Measurements from ENCODE around the gene ETV5. TPM values are rescaled to one million over a fixed set of nuclear protein-coding genes. Genes with fewer than 3 reads are reported as not detected.

The ETV5 gene
- total RNA-seq, 4 donors from 2014 or later = 2.0 to 39.8 (median 13.8) TPM

DNA sequence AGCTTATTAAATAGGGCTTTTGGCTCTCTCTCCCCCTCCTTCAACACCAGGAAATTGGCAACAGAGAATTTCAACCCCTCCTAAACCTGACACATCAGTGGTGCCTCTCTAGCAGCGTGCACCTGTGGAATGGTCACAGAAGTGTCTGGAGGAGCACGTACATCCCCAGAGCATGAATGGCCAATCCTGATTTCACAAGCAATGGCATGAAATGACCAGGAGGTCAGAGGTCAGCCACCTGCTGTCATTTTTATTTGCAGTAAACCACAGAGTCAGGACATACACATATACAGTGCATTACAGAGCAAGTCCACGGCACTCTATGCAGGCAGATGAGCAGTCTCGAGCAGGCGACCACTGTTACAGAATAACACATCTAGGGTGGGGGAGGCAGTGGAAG is 25.1 kb upstream of the ETV5 start:
- intact Hi-C loops (cut with DNase I; ENCODE audit: low total_unique reads) = no loop called here
- Histone ChIP-seq H3K27me3 (no peaks in the 10 kb centered on the region), H3K4me3 (no peak overlapping the region), H3K27ac (no peak overlapping the region), H3K9me3 (no peaks in the 10 kb centered on the region), H3K4me1 (no peaks in the 10 kb centered on the region), H3K36me3 (no peaks in the 10 kb centered on the region)
- no peak for DNase-seq
- TF ChIP-seq, protein P1, sequence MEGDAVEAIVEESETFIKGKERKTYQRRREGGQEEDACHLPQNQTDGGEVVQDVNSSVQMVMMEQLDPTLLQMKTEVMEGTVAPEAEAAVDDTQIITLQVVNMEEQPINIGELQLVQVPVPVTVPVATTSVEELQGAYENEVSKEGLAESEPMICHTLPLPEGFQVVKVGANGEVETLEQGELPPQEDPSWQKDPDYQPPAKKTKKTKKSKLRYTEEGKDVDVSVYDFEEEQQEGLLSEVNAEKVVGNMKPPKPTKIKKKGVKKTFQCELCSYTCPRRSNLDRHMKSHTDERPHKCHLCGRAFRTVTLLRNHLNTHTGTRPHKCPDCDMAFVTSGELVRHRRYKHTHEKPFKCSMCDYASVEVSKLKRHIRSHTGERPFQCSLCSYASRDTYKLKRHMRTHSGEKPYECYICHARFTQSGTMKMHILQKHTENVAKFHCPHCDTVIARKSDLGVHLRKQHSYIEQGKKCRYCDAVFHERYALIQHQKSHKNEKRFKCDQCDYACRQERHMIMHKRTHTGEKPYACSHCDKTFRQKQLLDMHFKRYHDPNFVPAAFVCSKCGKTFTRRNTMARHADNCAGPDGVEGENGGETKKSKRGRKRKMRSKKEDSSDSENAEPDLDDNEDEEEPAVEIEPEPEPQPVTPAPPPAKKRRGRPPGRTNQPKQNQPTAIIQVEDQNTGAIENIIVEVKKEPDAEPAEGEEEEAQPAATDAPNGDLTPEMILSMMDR (IDR thresholded peaks at IDR 0.05) = no peak
- no peak for TF ChIP-seq POLR2A (IDR thresholded peaks at IDR 0.05)

DNA sequence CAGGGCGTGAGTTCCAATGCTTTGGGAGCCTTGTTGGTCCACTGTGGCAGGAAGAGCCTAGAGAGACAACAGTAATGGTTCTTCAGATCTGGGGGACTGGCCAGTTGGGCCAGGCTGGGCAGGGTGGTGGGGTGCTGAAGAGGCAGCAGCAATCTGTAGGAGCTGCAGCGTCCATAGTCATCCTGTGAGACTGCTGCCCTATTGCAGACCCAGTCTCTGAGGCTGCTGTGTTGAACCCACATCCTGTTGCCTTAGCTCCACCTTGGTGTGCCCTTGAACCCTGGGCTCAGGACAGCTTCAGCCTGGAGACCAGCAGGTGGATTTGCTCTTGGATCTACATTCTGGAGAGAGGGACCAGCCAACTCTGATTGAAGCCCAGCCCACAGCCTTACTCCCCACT is 23.6 kb upstream of the ETV5 start:
- TF ChIP-seq, protein P1 (IDR thresholded peaks at IDR 0.05) = no peak
- no peak for TF ChIP-seq POLR2A (IDR thresholded peaks at IDR 0.05)
- Histone ChIP-seq H3K27me3 (no peaks in the 10 kb centered on the region), H3K9me3 (no peaks in the 10 kb centered on the region), H3K4me1 (no peaks in the 10 kb centered on the region), H3K36me3 (no peaks in the 10 kb centered on the region), H3K27ac (no peak overlapping the region), H3K4me3 (no peak overlapping the region)
- intact Hi-C loops (cut with DNase I; ENCODE audit: low total_unique reads) = no loop called here
- no peak for DNase-seq

DNA sequence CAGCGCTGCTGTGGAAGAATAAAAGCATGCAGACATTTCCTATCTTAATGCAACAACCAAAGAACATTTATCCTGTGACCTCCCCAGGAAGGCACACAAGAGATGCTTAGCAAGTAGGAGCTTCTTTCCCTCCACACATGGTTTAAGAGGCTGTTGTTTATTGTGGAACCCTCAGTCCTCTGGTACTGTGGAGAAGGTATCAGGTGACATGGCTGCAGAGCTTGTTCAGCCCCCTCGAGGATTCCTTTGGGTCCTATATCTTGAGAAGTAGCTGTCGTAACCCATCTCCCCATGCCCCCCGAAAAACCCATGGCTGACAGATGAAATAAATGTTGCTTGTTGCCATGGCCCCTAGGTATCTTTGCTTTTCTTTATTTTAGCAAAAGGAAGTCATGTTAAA is 20.3 kb upstream of the ETV5 start:
- DNase-seq = no peak
- TF ChIP-seq, protein P1 (IDR thresholded peaks at IDR 0.05) = no peak
- no peak for TF ChIP-seq POLR2A (IDR thresholded peaks at IDR 0.05)
- intact Hi-C loops (cut with DNase I; ENCODE audit: low total_unique reads) = no loop called here

DNA sequence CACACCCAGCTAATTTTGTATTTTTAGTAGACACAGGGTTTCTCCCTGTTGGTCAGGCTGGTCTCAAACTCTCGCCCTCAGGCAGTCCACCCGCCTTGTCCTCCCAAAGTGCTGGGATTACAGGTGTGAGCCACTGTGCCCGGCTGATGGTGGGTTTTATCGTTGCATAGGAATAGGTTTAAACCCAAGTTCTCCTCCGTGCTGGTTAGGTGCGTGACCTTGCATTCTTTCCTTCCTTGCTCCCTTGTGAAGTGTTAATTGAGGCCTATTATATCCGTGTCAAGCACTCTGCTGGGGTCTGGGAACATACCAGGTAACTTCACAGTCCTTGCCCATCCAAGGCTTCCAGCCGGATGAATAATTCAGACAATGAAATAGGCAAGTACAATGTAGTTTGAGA is 19.3 kb upstream of the ETV5 start:
- Histone ChIP-seq H3K27me3 (no peaks in the 10 kb centered on the region), H3K4me3 (no peak overlapping the region), H3K27ac (no peak overlapping the region), H3K36me3 (no peaks in the 10 kb centered on the region), H3K4me1 (no peaks in the 10 kb centered on the region), H3K9me3 (no peaks in the 10 kb centered on the region)
- intact Hi-C loops (cut with DNase I; ENCODE audit: low total_unique reads) = no loop called here
- no peak for TF ChIP-seq POLR2A (IDR thresholded peaks at IDR 0.05)
- TF ChIP-seq, protein P1 (IDR thresholded peaks at IDR 0.05) = no peak
- no peak for DNase-seq

More for the DNA sequence above, 20.3 kb upstream of the ETV5 start:
- no peaks in the 10 kb centered on the region for H3K4me1 ChIP-seq
- no peaks in the 10 kb centered on the region for H3K27me3 ChIP-seq
- no peaks in the 10 kb centered on the region for H3K9me3 ChIP-seq
- no peak overlapping the region for H3K27ac ChIP-seq
- H3K4me3 ChIP-seq = no peak overlapping the region
- no peaks in the 10 kb centered on the region for H3K36me3 ChIP-seq

DNA sequence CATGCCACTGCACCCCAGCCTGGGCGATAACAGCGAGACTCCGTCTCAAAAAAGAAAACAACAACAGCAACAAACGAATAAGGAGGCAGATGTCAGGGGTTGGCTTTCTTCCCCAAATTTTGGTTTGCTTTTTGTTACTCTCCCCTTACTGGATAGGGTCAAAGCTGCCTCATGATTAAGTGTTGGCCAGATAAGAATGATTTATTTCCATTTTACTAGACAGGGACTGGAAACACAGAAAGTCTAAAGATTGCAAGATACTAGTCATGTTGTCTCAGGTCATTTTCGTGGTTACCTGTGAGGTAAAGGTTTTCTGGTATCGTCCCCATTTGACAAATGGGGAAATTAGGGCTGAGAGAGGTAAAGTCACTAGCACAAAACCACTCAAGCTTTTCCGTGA is 18.6 kb upstream of the ETV5 start:
- no peak for DNase-seq
- H3K4me3 ChIP-seq = no peak overlapping the region
- H3K27ac ChIP-seq = no peak overlapping the region
- no peaks in the 10 kb centered on the region for H3K27me3 ChIP-seq
- TF ChIP-seq, protein P1 (IDR thresholded peaks at IDR 0.05) = no peak
- no peak for TF ChIP-seq POLR2A (IDR thresholded peaks at IDR 0.05)
- H3K9me3 ChIP-seq = no peaks in the 10 kb centered on the region
- H3K4me1 ChIP-seq = no peaks in the 10 kb centered on the region
- no peaks in the 10 kb centered on the region for H3K36me3 ChIP-seq
- intact Hi-C loops (cut with DNase I; ENCODE audit: low total_unique reads) = no loop called here

Data from uterus (tissue), 4 donors.